HG02610 (cell line): ENCODE data around the gene TRPC5OS.
A peak's percentile ranks its signal among the peaks of the same experiment; 100 is the strongest.

Experiments used
- ATAC-seq: cut with Tn5 transposase; IDR thresholded peaks from one replicate; pipeline ENCODE4 v1.9.1; 2021; ENCODE audit warnings: mild to moderate bottlenecking, moderate library complexity; ENCODE audit not compliant: unreplicated experiment

TRPC5OS gene

DNA sequence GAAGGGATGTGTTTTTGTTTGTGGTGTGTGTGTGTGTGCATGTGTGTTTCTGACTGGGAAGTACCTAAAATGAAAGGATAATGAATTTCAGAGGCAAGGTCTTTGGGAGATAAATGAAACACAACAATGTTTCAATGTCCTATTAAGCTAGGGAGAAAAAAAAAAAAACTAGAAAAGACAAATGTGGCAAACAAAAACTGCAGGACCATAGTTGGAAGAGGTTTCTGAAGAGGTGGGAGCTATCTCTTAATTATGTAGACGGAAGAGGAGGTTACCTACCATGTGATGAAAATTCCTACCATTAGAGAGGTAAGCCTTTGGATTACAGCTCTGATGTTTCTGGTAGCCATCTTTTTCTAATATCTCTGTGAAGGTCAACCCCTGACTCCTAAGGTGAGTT, at the start of gene TRPC5OS:
TSS of gene TRPC5OS (plus strand) at position 301 of the 400 bp plus-strand sequence. CDS start 25,669 bp downstream, outside the sequence.
- ATAC-seq = no peak

DNA sequence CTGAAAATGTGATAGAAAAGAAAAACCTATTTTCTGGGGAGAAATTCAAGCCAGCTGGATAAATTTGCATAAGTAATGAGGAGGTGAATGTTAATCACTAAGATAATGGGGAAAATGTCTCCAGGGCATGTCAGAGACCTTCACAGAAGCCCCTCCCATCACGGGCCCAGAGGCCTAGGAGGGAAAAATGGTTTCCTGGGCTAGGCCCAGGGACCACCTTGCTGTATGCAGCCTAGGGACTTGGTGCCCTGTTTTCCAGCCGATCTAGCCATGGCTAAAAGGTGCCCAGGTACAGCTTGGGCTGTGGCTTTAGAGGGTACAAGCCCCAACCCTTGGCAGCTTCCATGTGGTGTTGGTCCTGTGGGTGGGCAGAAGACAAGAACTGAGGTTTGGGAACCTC, 46.6 kb upstream of the TRPC5OS start:
- no peak for ATAC-seq

DNA sequence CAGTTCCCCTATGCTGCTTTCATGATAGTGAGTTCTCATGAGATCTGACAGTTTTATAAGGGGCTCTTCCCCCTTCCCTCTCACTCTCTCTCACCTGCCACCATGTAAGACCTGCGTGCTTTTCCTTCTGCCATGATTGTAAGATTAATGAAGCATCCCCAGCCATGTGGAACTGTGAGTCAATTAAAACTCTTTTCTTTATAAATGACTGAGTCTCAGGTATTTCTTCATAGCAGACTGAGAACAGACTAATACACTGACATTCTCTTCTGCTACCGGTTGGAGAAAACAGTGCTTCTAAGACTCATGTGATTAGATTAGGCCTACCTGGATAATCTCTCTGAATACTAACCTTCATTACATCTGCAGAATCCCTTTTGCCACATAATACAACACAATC, 45.4 kb upstream of the TRPC5OS start:
- ATAC-seq = no peak

DNA sequence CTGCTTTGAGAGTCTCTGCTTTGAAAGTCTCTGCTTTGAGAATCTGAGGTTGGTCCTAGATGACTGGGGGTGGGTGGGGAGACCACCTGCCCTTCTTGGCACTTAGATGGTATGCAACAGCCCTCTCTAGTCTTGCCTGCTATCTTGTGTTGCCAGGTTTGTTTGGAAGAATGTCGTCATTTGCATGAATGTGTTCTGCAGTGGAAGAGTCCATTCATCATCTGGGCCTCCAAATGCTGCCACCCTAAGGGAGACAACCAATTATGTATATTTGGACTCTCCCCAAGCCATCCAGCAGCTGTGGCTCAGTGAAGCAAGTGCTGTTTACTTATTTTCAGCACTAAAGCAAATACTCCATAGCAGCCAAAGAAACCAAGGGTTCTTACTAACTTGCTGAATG, 44.6 kb upstream of the TRPC5OS start:
- ATAC-seq = no peak

GRCh38 chrX:111837197-111837596, 38.8 kb upstream of the TRPC5OS start:
- no peak for ATAC-seq

- ATAC-seq = no peak
These were observed 28.4 kb upstream of the TRPC5OS start for GRCh38 chrX:111847491-111848133.

GRCh38 chrX:111848541-111848940, 27.4 kb upstream of the TRPC5OS start:
- no peak for ATAC-seq

DNA sequence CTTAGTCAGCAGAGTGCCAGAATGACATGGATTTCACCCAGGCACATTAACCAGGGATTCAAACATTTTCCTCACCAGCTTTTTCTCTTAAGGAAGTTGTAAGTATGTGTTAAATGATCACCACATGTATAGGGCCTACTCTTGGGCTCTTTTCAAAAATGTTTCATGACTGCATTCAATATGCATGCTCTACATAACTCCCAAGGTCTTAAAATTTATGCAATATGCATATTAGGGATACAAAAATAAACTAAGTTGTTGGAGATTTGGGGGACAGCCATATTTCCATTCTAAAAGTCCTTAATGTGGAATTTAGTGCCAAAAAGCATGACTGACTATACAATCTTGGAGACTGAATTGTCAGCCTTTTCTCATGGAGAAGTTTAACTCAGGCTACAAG, 25.0 kb upstream of the TRPC5OS start:
- ATAC-seq = no peak

DNA sequence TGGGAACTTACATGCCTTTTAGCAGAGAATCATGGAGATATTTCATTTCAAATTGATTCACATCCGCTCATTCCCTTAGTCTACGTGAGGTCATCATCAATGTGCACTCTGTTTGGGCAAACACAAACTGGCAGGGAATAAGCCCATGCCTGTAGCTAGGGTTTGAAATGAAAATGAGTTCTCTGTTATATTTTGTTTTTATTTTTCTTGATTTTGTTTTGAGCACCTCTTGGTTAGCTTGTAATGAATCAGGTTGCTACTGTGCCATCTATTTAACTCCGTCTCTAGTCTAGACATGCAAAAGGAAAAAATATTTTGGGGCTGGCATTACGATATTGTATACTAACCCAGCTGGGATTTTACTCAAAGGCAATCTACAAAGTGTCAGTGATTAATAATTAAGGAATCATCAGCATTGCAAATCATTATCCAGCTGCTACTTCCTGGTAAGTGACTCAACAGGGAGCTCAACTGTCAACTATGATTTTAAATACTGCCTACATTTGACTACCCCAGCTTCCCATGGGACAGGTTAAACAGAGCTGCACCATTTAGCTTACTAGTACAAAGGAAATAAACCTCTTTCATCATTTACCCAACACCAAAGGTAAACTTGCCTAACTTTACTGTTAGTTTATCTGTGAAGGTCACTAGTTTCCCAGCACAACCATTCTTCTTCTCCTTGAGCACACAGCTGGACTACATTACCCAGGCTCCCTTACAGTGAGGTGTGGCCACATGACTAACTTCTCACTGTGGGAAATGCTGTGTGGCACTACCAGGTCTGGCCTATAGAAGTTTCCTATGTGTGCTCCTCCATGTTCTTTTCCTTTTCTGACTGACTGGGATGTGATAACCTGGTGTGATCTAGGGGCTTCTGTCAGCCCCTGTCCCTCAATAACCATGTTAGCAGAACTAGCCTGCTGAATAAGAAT, 21.2 kb upstream of the TRPC5OS start:
- no peak for ATAC-seq

DNA sequence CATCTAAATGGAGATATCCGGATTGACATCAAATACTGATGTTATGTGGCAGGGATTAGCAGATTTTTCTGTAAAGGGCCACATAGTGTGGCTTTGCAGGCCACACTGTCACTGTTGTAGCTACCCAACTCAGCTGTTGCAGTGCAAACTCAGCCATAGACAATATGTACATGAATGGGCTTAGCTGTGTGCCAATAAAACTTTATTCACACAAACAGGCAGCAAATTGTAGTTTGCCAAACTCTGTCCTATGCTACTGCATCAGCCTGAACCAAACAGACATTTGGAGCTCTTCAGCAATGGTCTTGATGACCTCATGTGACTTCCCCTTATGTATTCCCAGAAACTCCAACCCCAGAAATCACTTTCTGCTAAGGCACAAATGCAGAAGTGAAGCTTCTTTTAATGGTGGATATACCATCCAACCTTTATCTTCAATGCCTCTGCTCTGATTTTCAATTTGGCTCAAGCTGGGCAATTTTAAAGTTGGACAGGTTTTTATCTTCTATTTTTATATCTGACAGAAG, 18.4 kb upstream of the TRPC5OS start:
- ATAC-seq = no peak

- ATAC-seq = no peak
These were observed 14.4 kb upstream of the TRPC5OS start for GRCh38 chrX:111861605-111862004.

- ATAC-seq = no peak
These were observed 8.7 kb upstream of the TRPC5OS start for GRCh38 chrX:111867236-111867635.

DNA sequence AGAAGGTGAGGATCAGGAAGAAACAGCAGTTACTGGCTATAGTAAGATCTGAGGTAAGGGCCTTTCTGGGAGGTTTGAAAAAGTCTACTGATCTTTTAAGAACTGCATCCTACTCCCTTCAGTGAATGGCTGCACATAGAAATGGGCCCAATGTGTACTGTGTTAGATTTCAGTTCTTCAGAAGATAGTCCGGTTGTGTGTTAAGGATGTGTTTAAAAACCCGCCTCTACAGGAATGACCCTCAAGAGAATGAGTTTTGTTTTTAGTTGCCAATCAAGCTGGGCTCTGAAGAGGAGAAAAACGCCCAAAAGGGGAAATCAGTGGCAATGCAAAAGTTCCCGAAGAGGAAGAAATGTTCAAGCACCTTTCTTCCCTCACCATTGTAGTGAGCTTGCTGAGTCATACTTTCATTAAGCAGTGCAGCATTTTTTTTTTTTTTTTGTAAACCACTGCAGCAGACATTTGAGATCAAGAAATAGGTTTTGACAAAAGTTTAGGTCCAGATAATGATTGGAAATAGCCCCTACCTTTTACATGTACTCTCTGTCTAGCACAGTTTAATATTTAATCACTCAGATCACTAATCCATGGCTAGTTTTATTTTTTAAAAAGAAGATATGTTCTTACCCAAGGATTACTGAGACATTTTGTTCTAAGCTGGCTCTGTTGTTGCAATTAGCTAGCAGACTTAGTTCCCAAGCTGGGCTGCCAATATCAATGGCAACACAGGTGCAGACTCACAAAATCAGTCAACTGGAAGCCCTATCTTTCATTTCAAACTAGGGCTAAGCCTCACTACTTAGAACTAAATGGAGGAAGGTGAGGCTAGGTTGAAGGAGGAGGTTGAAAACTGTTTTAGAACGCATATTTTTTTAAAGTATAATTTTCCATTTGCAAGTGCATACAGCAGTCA, 7.0 kb upstream of the TRPC5OS start:
- peak; percentile 84 for ATAC-seq

GRCh38 chrX:111869639-111870034, 6.3 kb upstream of the TRPC5OS start:
- ATAC-seq = peak; percentile 74

- no peak for ATAC-seq
These were observed 1.7 kb upstream of the TRPC5OS start for GRCh38 chrX:111874241-111874640.

DNA sequence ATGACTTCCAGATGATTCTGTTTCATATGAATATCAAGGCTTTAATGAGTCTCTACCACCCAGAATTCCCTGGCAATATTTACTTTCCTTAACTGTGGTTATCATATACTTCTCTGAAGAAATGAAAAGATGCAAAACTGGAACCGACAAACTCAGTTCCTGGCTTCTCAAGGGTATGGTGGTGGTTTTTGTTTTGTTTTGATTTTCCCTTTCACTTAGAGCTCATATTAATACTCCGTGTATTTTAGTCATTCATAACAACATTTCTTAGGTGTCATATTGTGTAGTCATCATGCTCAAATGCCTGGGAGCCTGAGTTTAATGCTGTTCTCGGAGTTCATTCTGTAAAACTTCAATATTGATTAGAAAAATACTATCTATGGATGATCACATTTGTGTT, 665 bp downstream of the TRPC5OS start:
- ATAC-seq = no peak

- no peak for ATAC-seq
These were observed 1.7 kb downstream of the TRPC5OS start for GRCh38 chrX:111877681-111878080.

GRCh38 chrX:111880735-111881134, 4.8 kb downstream of the TRPC5OS start:
- ATAC-seq = no peak

DNA sequence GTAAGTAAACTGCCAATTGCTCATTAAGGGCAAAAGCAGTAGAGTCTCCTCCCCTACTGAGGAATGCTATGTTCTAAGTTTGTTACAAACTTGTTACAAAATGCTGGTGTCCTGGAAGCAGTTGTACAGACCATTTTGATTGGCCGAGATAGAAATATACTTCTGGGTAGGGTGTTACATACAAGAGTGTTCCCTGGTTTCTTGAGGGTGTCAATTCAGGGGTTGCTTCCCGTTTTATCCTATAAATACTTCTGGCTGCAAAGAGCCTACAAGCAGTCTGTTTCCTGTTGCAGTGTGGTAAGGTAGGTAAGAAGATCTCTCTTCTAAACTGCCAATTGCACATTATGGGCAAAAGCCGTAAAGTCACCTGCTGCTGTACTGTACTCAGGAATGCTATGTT, 5.7 kb downstream of the TRPC5OS start:
- ATAC-seq = no peak

DNA sequence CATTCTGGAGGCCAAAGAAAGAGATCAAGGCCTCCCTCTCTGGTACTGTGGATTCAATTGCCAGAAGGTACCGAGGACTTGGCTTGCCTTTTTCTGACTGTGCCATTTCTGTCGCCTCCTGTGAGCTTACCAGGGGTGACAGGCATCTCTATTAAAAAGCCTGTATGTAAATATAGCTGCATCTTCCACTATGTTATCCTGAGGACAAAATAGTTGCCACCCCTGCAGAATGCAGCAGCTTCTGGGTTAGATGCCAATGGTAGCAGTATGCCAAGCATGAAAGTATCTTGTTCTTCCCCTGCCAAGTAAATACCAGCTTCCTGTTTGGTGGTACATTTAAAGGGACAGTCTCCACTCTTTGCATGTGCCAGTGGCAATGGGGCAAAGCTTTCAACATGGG, 10.7 kb downstream of the TRPC5OS start:
- no peak for ATAC-seq

GRCh38 chrX:111888600-111888999, 12.6 kb downstream of the TRPC5OS start:
- no peak for ATAC-seq
